HEK293 (cell line): Measurements from ENCODE around the gene CBX7.

ENCODE experiments used
- BCL11A ChIP-seq: fragments of 450-650 bp; formaldehyde crosslinking; IDR thresholded peaks from 2 replicates; pipeline ENCODE4 v1.5.1; 2016; ENCODE audit warnings: low read depth, missing biosample characterization, missing genetic modification characterization
- CTCF ChIP-seq: fragments of 450-650 bp; formaldehyde crosslinking; IDR thresholded peaks from 2 replicates; pipeline ENCODE4 v1.5.1; 2016; ENCODE audit warnings: missing biosample characterization, missing genetic modification characterization
- MEIS1 ChIP-seq: sonication (generic); formaldehyde crosslinking; IDR thresholded peaks from 2 replicates; pipeline ENCODE4 v1.8.1; 2022; ENCODE audit warnings: missing genetic modification reagents, mild to moderate bottlenecking, borderline replicate concordance
- RBAK ChIP-seq: fragments of 450-650 bp; formaldehyde crosslinking; IDR thresholded peaks from 2 replicates; pipeline ENCODE4 v1.5.1; 2016; ENCODE audit warnings: missing biosample characterization, missing genetic modification characterization
- ZNF621 ChIP-seq: fragments of 450-650 bp; formaldehyde crosslinking; IDR thresholded peaks from 2 replicates; pipeline ENCODE4 v1.5.1; 2017; ENCODE audit warnings: missing biosample characterization, missing genetic modification characterization
- ZNF639 ChIP-seq: fragments of 450-650 bp; formaldehyde crosslinking; IDR thresholded peaks from 2 replicates; pipeline ENCODE4 v1.5.1; 2016; ENCODE audit warnings: missing biosample characterization, missing genetic modification characterization
- ZNF747 ChIP-seq: fragments of 450-650 bp; formaldehyde crosslinking; IDR thresholded peaks from 2 replicates; pipeline ENCODE4 v1.5.1; 2016; ENCODE audit warnings: missing biosample characterization, missing genetic modification characterization
- TF ChIP-seq, protein P1 (sequence below): fragments of 450-650 bp; IDR thresholded peaks from 2 replicates; pipeline ENCODE4 v1.5.1; 2018; ENCODE audit warnings: missing biosample characterization, missing genetic modification characterization

- no peak for TF ChIP-seq ZNF639 (tag by site-specific recombination)
- no peak for TF ChIP-seq BCL11A (tag by site-specific recombination)
- TF ChIP-seq, protein P1, sequence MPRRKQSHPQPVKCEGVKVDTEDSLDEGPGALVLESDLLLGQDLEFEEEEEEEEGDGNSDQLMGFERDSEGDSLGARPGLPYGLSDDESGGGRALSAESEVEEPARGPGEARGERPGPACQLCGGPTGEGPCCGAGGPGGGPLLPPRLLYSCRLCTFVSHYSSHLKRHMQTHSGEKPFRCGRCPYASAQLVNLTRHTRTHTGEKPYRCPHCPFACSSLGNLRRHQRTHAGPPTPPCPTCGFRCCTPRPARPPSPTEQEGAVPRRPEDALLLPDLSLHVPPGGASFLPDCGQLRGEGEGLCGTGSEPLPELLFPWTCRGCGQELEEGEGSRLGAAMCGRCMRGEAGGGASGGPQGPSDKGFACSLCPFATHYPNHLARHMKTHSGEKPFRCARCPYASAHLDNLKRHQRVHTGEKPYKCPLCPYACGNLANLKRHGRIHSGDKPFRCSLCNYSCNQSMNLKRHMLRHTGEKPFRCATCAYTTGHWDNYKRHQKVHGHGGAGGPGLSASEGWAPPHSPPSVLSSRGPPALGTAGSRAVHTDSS, result no peak
- no peak for TF ChIP-seq RBAK (tag by site-specific recombination)
- TF ChIP-seq CTCF, result no peak
- no peak for TF ChIP-seq ZNF747 (tag by site-specific recombination)
- TF ChIP-seq ZNF621 (tag by site-specific recombination), result no peak
- TF ChIP-seq MEIS1 (CRISPR knock-in tag), result no peak
These were observed 43.1 kb downstream of the CBX7 start for GRCh38 chr22:39109361-39109760.
